Hepatocyte (in vitro differentiated cells): Measurements from ENCODE around the gene GLRA1. TPM values are rescaled to one million over a fixed set of nuclear protein-coding genes. Genes with fewer than 3 reads are reported as not detected.
"Not testable (repeated sequence)": the region's sequence is repeated elsewhere in the genome, so short reads cannot be mapped to it uniquely, and the experiment has no call there.

Experiments
- DNase-seq: peaks from one replicate; pipeline ENCODE4 v3.0.0-alpha.2; 2016; ENCODE audit warnings: low spot score
- H2AFZ ChIP-seq: fragments of 200-600 bp; sonication (generic); 2 replicates; pipeline ENCODE4 v1.6.0; 2016; ENCODE audit warnings: antibody characterized with exemption, mild to moderate bottlenecking
- H3K27ac ChIP-seq: fragments of 200-600 bp; sonication (generic); 2 replicates; pipeline ENCODE4 v1.5.1; 2016; ENCODE audit warnings: mild to moderate bottlenecking
- H3K27me3 ChIP-seq: fragments of 200-600 bp; sonication (generic); 2 replicates; pipeline ENCODE4 v1.6.1; 2016
- H3K36me3 ChIP-seq: fragments of 200-600 bp; sonication (generic); replicated peaks from 2 replicates; pipeline ENCODE4 v1.5.1; 2016; ENCODE audit warnings: low read depth; ENCODE audit not compliant: insufficient read depth
- H3K4me1 ChIP-seq: fragments of 200-600 bp; sonication (generic); 2 replicates; pipeline ENCODE4 v1.5.1; 2016; ENCODE audit warnings: mild to moderate bottlenecking, moderate library complexity; ENCODE audit not compliant: insufficient read depth
- H3K4me2 ChIP-seq: fragments of 200-600 bp; sonication (generic); 2 replicates; pipeline ENCODE4 v1.6.0; 2016
- H3K4me3 ChIP-seq: fragments of 200-600 bp; sonication (generic); 2 replicates; pipeline ENCODE4 v1.5.1; 2016; ENCODE audit warnings: mild to moderate bottlenecking
- H3K79me2 ChIP-seq: fragments of 200-600 bp; sonication (generic); 2 replicates; pipeline ENCODE4 v1.6.0; 2017; ENCODE audit warnings: mild to moderate bottlenecking
- H3K9me2 ChIP-seq: fragments of 200-600 bp; sonication (generic); replicated peaks from 2 replicates; pipeline ENCODE4 v1.6.0; 2017; ENCODE audit warnings: mild to moderate bottlenecking; ENCODE audit not compliant: insufficient read depth
- H3K9me3 ChIP-seq: fragments of 200-600 bp; sonication (generic); 2 replicates; pipeline ENCODE4 v1.5.1; 2016; ENCODE audit warnings: low read depth, mild to moderate bottlenecking
- H4K20me1 ChIP-seq: fragments of 200-600 bp; sonication (generic); 2 replicates; pipeline ENCODE4 v1.6.0; 2016; ENCODE audit warnings: mild to moderate bottlenecking; ENCODE audit not compliant: insufficient read depth, poor library complexity, severe bottlenecking
- CTCF ChIP-seq: fragments of 200-600 bp; sonication (generic); IDR thresholded peaks from 2 replicates; pipeline ENCODE4 v1.5.1; 2016; ENCODE audit warnings: antibody characterized with exemption, mild to moderate bottlenecking; ENCODE audit not compliant: poor library complexity
- EZH2 ChIP-seq: fragments of 200-600 bp; sonication (generic); IDR thresholded peaks from 2 replicates; pipeline ENCODE4 v1.6.1; 2016; ENCODE audit warnings: antibody characterized with exemption, mild to moderate bottlenecking, borderline replicate concordance
- EZH2phosphoT487 ChIP-seq: fragments of 200-600 bp; sonication (generic); IDR thresholded peaks from one replicate; pipeline ENCODE4 v1.6.1; 2018; ENCODE audit warnings: antibody characterized with exemption, mild to moderate bottlenecking, low read depth, moderate library complexity; ENCODE audit not compliant: unreplicated experiment, severe bottlenecking
- WGBS: methylation state at CpG from one replicate; pipeline ENCODE4 v1.1.6; 2016; ENCODE audit warnings: low lambda C conversion rate; ENCODE audit errors: missing lambda C conversion rate; 5-methylcytosine and 5-hydroxymethylcytosine counted together
- polyA plus RNA-seq: library from polyadenylated mRNA; unstranded; fragments of >200 nt; fragmentation: Nextera tagmentation; extraction: Ambion mirVana; gene quantifications from 2 replicates; pipeline ENCODE4 v1.2.1, GENCODE V29; 2016
- total RNA-seq: library from RNA; depleted of rRNA; stranded (reverse); fragments of >200 nt; gene quantifications from 2 replicates; pipeline ENCODE4 v1.2.3, GENCODE V29; 2014

The GLRA1 gene
- total and polyA plus RNA-seq, 2 experiments from 2014 or later, result not detected

- Histone ChIP-seq H3K4me1 (no peaks in the 10 kb centered on the region), H2AFZ (no peak overlapping the region), H3K36me3 (no peaks in the 10 kb centered on the region), H3K27me3 (no peaks in the 10 kb centered on the region), H3K4me2 (no peak overlapping the region), H3K79me2 (no peaks in the 10 kb centered on the region), H3K9me3 (no peaks in the 10 kb centered on the region), H3K27ac (no peak overlapping the region), H3K9me2 (no peaks in the 10 kb centered on the region), H4K20me1 (no peaks in the 10 kb centered on the region), H3K4me3 (no peak overlapping the region)
- TF ChIP-seq CTCF, result no peak
- no peak for TF ChIP-seq EZH2
- no peak for TF ChIP-seq EZH2phosphoT487
- no peak for DNase-seq
- 94% methylated on average over 5 of the region's 5 CpGs for WGBS
Measured at GRCh38 chr5:151856861-151857260, 67.8 kb downstream of the GLRA1 start.

DNA sequence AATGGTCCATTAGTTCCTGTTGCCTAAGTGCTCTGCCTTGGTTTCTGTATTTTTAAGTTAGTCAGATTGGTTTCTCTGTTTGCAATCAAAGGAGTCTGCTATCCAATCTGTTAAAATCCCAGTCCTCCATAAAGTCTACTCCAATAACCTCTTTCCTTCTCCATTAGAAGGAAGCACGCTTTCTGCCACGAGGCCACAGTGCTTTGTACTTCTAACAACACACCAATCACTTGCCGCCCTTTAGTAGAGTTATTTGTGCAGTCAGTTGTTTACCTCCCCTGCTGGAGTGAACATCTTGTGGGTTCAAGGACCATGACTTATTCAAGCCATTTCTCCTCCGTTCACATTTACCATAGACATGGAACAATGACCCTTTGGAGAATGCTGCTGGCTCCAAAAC is 69.0 kb downstream of the GLRA1 start:
- no peaks in the 10 kb centered on the region for H3K36me3 ChIP-seq
- H3K4me1 ChIP-seq, result no peaks in the 10 kb centered on the region
- H3K4me3 ChIP-seq, result no peak overlapping the region
- H3K9me2 ChIP-seq, result no peaks in the 10 kb centered on the region
- no peak for TF ChIP-seq EZH2
- TF ChIP-seq EZH2phosphoT487, result no peak
- TF ChIP-seq CTCF, result no peak
- H3K4me2 ChIP-seq, result no peak overlapping the region
- no peaks in the 10 kb centered on the region for H3K27me3 ChIP-seq
- 81% methylated on average over 4 of the region's 4 CpGs for WGBS
- H3K9me3 ChIP-seq, result no peaks in the 10 kb centered on the region
- DNase-seq, result no peak
- no peak overlapping the region for H3K27ac ChIP-seq
- H4K20me1 ChIP-seq, result no peaks in the 10 kb centered on the region
- H2AFZ ChIP-seq, result no peak overlapping the region
- H3K79me2 ChIP-seq, result no peaks in the 10 kb centered on the region

DNA sequence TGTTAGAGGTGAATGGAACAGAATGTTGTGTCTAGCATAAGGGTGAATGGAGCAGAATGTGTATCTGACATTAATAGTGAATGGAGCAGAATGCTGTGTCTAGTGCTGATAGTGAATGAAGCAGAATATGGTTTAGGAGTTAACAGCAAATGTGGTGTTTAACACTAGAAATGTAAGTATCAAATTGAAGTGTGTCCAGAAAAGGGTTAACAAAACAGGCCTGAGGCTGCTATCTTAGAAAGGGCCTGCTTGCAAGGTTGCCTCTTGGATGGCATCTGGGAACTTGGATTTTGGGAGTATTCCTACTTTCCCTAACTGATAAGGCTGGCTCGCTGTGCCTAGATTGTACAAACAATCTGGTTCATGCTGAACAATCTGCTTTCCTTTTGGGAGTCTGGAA is 76.8 kb downstream of the GLRA1 start:
- Histone ChIP-seq H3K9me3 (no peaks in the 10 kb centered on the region), H2AFZ (no peak overlapping the region), H3K4me3 (no peak overlapping the region), H3K79me2 (no peaks in the 10 kb centered on the region), H3K9me2 (no peaks in the 10 kb centered on the region), H3K4me1 (no peaks in the 10 kb centered on the region), H3K36me3 (no peaks in the 10 kb centered on the region), H3K27ac (no peak overlapping the region), H3K4me2 (no peak overlapping the region), H4K20me1 (no peaks in the 10 kb centered on the region), H3K27me3 (no peaks in the 10 kb centered on the region)
- no peak for DNase-seq
- WGBS, result 26% methylated on average over 1 of the region's 1 CpG
- TF ChIP-seq CTCF, result no peak
- TF ChIP-seq EZH2phosphoT487, result no peak
- TF ChIP-seq EZH2, result no peak

GRCh38 chr5:151846765-151847164 is 77.9 kb downstream of the GLRA1 start:
- Histone ChIP-seq H3K27me3 (no peaks in the 10 kb centered on the region), H2AFZ (no peak overlapping the region), H3K4me2 (no peak overlapping the region), H4K20me1 (no peaks in the 10 kb centered on the region), H3K36me3 (no peaks in the 10 kb centered on the region), H3K9me3 (no peaks in the 10 kb centered on the region), H3K27ac (no peak overlapping the region), H3K9me2 (no peaks in the 10 kb centered on the region), H3K4me3 (no peak overlapping the region), H3K79me2 (no peaks in the 10 kb centered on the region), H3K4me1 (no peaks in the 10 kb centered on the region)
- no peak for DNase-seq
- no peak for TF ChIP-seq CTCF
- TF ChIP-seq EZH2, result no peak
- TF ChIP-seq EZH2phosphoT487, result no peak

DNA sequence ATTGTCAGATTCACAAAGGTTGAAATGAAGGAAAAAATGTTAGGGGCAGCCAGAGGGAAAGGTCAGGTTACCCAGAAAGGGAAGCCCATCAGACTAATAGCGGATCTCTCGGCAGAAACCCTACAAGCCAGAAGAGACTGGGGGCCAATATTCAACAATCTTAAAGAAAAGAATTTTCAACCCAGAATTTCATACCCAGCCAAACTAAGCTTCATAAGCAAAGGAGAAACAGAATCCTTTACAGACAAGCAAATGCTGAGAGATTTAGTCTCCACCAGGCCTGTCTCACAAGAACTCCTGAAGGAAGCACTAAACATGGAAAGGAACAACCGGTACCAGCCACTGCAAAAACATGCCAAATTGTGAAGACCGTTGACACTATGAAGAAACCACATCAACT is 91.8 kb downstream of the GLRA1 start:
- H3K27me3 ChIP-seq, H3K36me3 ChIP-seq, H3K4me2 ChIP-seq, DNase-seq, H3K9me3 ChIP-seq, H4K20me1 ChIP-seq, H3K4me3 ChIP-seq, H3K79me2 ChIP-seq, H3K9me2 ChIP-seq, H2AFZ ChIP-seq, H3K27ac ChIP-seq, H3K4me1 ChIP-seq: not testable (repeated sequence)
- WGBS, result 96% methylated on average over 4 of the region's 4 CpGs
